ENCODE data around the gene RAB23.

DNA sequence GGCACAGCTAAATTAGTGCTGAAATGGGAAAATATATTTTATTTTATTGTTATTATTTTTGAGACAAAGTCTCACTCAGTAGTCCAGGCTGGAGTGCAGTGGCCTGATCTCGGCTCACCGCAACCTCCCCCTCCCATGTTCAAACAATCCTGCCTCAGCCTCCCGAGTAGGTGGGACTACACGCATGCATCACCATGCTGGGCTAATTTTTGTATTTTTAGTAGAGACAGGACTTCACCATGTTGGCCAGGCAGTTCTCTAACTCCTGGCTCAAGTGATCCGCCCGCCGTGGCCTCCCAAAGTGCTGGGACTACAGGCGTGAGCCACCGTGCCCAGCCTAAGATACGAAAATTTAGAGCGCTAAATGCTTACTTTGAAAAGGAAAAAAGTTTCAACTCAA is 4.8 kb downstream of the RAB23 start:
- TF ChIP-seq POLR2AphosphoS5 (IDR thresholded peaks at IDR 0.05) = no peak
- TF ChIP-seq POLR2A (IDR thresholded peaks at IDR 0.05; ENCODE audit: low read depth) = no peak
- TF ChIP-seq CTCF (IDR thresholded peaks at IDR 0.05) = no peak
- TF ChIP-seq EP300 (IDR thresholded peaks at IDR 0.05) = no peak
